Trophoblast cell (in vitro differentiated cells and primary cell): ENCODE results near the gene SERPINA1.

Experiments used
- DNase-seq, 2 donors: peaks; one replicate each; pipeline ENCODE4 v3.0.0-alpha.2; 2016
- H2AFZ ChIP-seq: 2 replicates; pipeline ENCODE4 v1.6.1; 2013; ENCODE audit warnings: low read length, moderate library complexity, mild to moderate bottlenecking; ENCODE audit not compliant: insufficient read depth, poor library complexity
- H2AK5ac ChIP-seq: 2 replicates; pipeline ENCODE4 v1.6.1; 2013; ENCODE audit warnings: mild to moderate bottlenecking, low read length
- H2BK120ac ChIP-seq: 2 replicates; pipeline ENCODE4 v1.6.1; 2013; ENCODE audit warnings: low read length, mild to moderate bottlenecking, moderate library complexity; ENCODE audit not compliant: insufficient read depth, poor library complexity
- H2BK12ac ChIP-seq: 2 replicates; pipeline ENCODE4 v1.6.1; 2013; ENCODE audit warnings: mild to moderate bottlenecking, low read length, moderate library complexity
- H2BK5ac ChIP-seq: 2 replicates; pipeline ENCODE4 v1.6.1; 2013; ENCODE audit warnings: low read length, low read depth, moderate library complexity, mild to moderate bottlenecking; ENCODE audit not compliant: poor library complexity
- H3K14ac ChIP-seq: 2 replicates; pipeline ENCODE4 v1.6.1; 2013; ENCODE audit warnings: mild to moderate bottlenecking, low read length
- H3K18ac ChIP-seq: 2 replicates; pipeline ENCODE4 v1.6.1; 2013; ENCODE audit warnings: mild to moderate bottlenecking, low read length
- H3K23ac ChIP-seq: 2 replicates; pipeline ENCODE4 v1.6.1; 2013; ENCODE audit warnings: low read length
- H3K27ac ChIP-seq: 2 replicates; pipeline ENCODE4 v1.5.1; 2013; ENCODE audit warnings: low read depth, mild to moderate bottlenecking, inconsistent platforms, low read length, moderate library complexity
- H3K27me3 ChIP-seq: 2 replicates; pipeline ENCODE4 v1.6.1; 2013; ENCODE audit warnings: inconsistent platforms, mild to moderate bottlenecking, low read length, moderate library complexity; ENCODE audit not compliant: insufficient read depth
- H3K36me3 ChIP-seq, 2 experiments: 1 replicate in 1 of 2; 2 replicates in 1 of 2; pipeline ENCODE4 v1.6.1; 2013; ENCODE audit warnings: low read length in 2 of 2, mild to moderate bottlenecking in 2 of 2, moderate library complexity in 1 of 2; ENCODE audit not compliant: insufficient read depth in 2 of 2, control insufficient read depth in 1 of 2
- H3K4ac ChIP-seq: 2 replicates; pipeline ENCODE4 v1.6.1; 2013; ENCODE audit warnings: low read depth, mild to moderate bottlenecking, low read length, moderate library complexity
- H3K4me1 ChIP-seq, 2 experiments: 1 replicate in 1 of 2; 2 replicates in 1 of 2; pipeline ENCODE4 v1.6.1; 2013; ENCODE audit warnings: low read length in 2 of 2, mild to moderate bottlenecking in 2 of 2, moderate library complexity in 1 of 2; ENCODE audit not compliant: insufficient read depth in 2 of 2, control insufficient read depth in 1 of 2
- H3K4me2 ChIP-seq: 2 replicates; pipeline ENCODE4 v1.6.1; 2013; ENCODE audit warnings: inconsistent platforms, mild to moderate bottlenecking, low read length, moderate library complexity
- H3K4me3 ChIP-seq: 2 replicates; pipeline ENCODE4 v1.5.1; 2013; ENCODE audit warnings: mild to moderate bottlenecking, low read depth, low read length, inconsistent platforms
- H3K79me1 ChIP-seq: one replicate; pipeline ENCODE4 v1.6.1; 2013; ENCODE audit warnings: low read length
- H3K79me2 ChIP-seq: 2 replicates; pipeline ENCODE4 v1.6.1; 2013; ENCODE audit warnings: low read length, mild to moderate bottlenecking; ENCODE audit not compliant: control insufficient read depth, insufficient read depth, poor library complexity
- H3K9ac ChIP-seq: 2 replicates; pipeline ENCODE4 v1.6.1; 2013; ENCODE audit warnings: mild to moderate bottlenecking, low read length
- H3K9me3 ChIP-seq: 2 replicates; pipeline ENCODE4 v1.6.1; 2013; ENCODE audit warnings: low read depth, mild to moderate bottlenecking, control low read depth, inconsistent platforms, low read length; ENCODE audit not compliant: insufficient read depth
- H4K12ac ChIP-seq: 2 replicates; pipeline ENCODE4 v1.6.1; 2013; ENCODE audit warnings: low read depth, mild to moderate bottlenecking, low read length, moderate library complexity
- H4K8ac ChIP-seq: 2 replicates; pipeline ENCODE4 v1.6.1; 2013; ENCODE audit warnings: low read depth, mild to moderate bottlenecking, low read length, moderate library complexity
- H4K91ac ChIP-seq: one replicate; pipeline ENCODE4 v1.6.1; 2013; ENCODE audit warnings: low read depth, mild to moderate bottlenecking, low read length, moderate library complexity
- WGBS: extraction: QIAGEN DNeasy Blood & Tissue Kit; methylation state at CpG from one replicate; pipeline ENCODE4 v1.1.7; 2013; ENCODE audit warnings: missing lambda C conversion rate; ENCODE audit not compliant: insufficient read length, insufficient coverage; ENCODE audit errors: extremely low coverage; 5-methylcytosine and 5-hydroxymethylcytosine counted together

Gene SERPINA1

GRCh38 chr14:94403312-94403932 lies 15.0 kb upstream of the SERPINA1 start:
- Histone ChIP-seq H2AFZ (no peak overlapping the region), H3K4ac (no peak overlapping the region), H3K79me2 (no peaks in the 10 kb centered on the region), H2BK120ac (no peak overlapping the region), H4K91ac (no peak overlapping the region), H3K18ac (no peak overlapping the region), H3K23ac (no peak overlapping the region), H2BK12ac (no peak overlapping the region), H3K14ac (no peak overlapping the region), H4K8ac (no peak overlapping the region), H3K27ac (no peak overlapping the region), H2BK5ac (no peak overlapping the region), H3K4me1 (peaks cover 6 to 9% of the 10 kb centered on the region in 2 experiments), H3K9me3 (no peaks in the 10 kb centered on the region), H3K4me2 (no peak overlapping the region), H3K79me1 (peaks cover 5% of the 10 kb centered on the region), H3K4me3 (no peak overlapping the region), H2AK5ac (no peak overlapping the region), H4K12ac (no peak overlapping the region), H3K9ac (no peak overlapping the region), H3K27me3 (no peaks in the 10 kb centered on the region), H3K36me3 (no peaks in the 10 kb centered on the region)
- WGBS: 100% methylated on average over 1 of the region's 4 CpGs
- DNase-seq: no peak

GRCh38 chr14:94401083-94401482 lies 12.7 kb upstream of the SERPINA1 start:
- Histone ChIP-seq H2BK12ac (no peak overlapping the region), H3K23ac (no peak overlapping the region), H3K4me3 (no peak overlapping the region), H2BK5ac (no peak overlapping the region), H3K79me1 (peaks cover 10% of the 10 kb centered on the region), H3K36me3 (no peaks in the 10 kb centered on the region), H2BK120ac (no peak overlapping the region), H4K12ac (no peak overlapping the region), H3K14ac (no peak overlapping the region), H4K91ac (no peak overlapping the region), H3K18ac (no peak overlapping the region), H3K4me1 (peaks cover 12 to 16% of the 10 kb centered on the region in 2 experiments), H3K4me2 (no peak overlapping the region), H3K9ac (no peak overlapping the region), H3K4ac (no peak overlapping the region), H3K9me3 (no peaks in the 10 kb centered on the region), H3K79me2 (no peaks in the 10 kb centered on the region), H2AFZ (no peak overlapping the region), H3K27ac (no peak overlapping the region), H4K8ac (no peak overlapping the region), H2AK5ac (no peak overlapping the region), H3K27me3 (no peaks in the 10 kb centered on the region)
- no CpG with 5 or more reads among the region's 1 CpG for WGBS
- DNase-seq: peak in 1 of 2 donors; percentile 19

GRCh38 chr14:94400422-94400841 lies 12.0 kb upstream of the SERPINA1 start:
- H3K27me3 ChIP-seq: no peaks in the 10 kb centered on the region
- H2BK12ac ChIP-seq: no peak overlapping the region
- no peak overlapping the region for H3K4me3 ChIP-seq
- no peaks in the 10 kb centered on the region for H3K9me3 ChIP-seq
- no peak overlapping the region for H4K91ac ChIP-seq
- H3K4me2 ChIP-seq: no peak overlapping the region
- H3K36me3 ChIP-seq: no peaks in the 10 kb centered on the region
- no peak overlapping the region for H4K8ac ChIP-seq
- no peak overlapping the region for H2BK5ac ChIP-seq
- no peak overlapping the region for H3K18ac ChIP-seq
- H3K14ac ChIP-seq: no peak overlapping the region
- no peak overlapping the region for H4K12ac ChIP-seq
- no peak overlapping the region for H2AK5ac ChIP-seq
- H3K27ac ChIP-seq: no peak overlapping the region
- H3K4me1 ChIP-seq: peaks cover 14 to 16% of the 10 kb centered on the region in 2 experiments
- no peak overlapping the region for H3K23ac ChIP-seq
- no CpG with 5 or more reads among the region's 3 CpGs for WGBS
- H2AFZ ChIP-seq: no peak overlapping the region
- no peak overlapping the region for H3K4ac ChIP-seq
- no peak overlapping the region for H2BK120ac ChIP-seq
- peak in 1 of 2 donors; percentile 10 for DNase-seq
- no peak overlapping the region for H3K9ac ChIP-seq
- H3K79me2 ChIP-seq: no peaks in the 10 kb centered on the region
- H3K79me1 ChIP-seq: peaks cover 13% of the 10 kb centered on the region

GRCh38 chr14:94398536-94398935 lies 10.1 kb upstream of the SERPINA1 start:
- Histone ChIP-seq H3K4me1 (peaks cover 14 to 18% of the 10 kb centered on the region in 2 experiments), H2AFZ (no peak overlapping the region), H3K27me3 (no peaks in the 10 kb centered on the region), H3K79me1 (peaks cover 16% of the 10 kb centered on the region), H2BK12ac (no peak overlapping the region), H2BK120ac (peak overlapping the region; percentile 39), H3K23ac (no peak overlapping the region), H4K12ac (no peak overlapping the region), H2AK5ac (no peak overlapping the region), H3K4me3 (no peak overlapping the region), H3K14ac (no peak overlapping the region), H3K79me2 (no peaks in the 10 kb centered on the region), H3K9me3 (no peaks in the 10 kb centered on the region), H3K18ac (peak overlapping the region; percentile 10), H3K27ac (peak overlapping the region; percentile 67), H4K91ac (peak overlapping the region; percentile 20), H3K4me2 (peak overlapping the region; percentile 9), H3K36me3 (no peaks in the 10 kb centered on the region), H3K4ac (no peak overlapping the region), H4K8ac (no peak overlapping the region), H3K9ac (no peak overlapping the region), H2BK5ac (no peak overlapping the region)
- WGBS: no CpG with 5 or more reads among the region's 5 CpGs
- peak in 1 of 2 donors; percentile 53 for DNase-seq
